Esophagus squamous epithelium (tissue), 5 donors: ENCODE data around the gene CARD11. TPM values are rescaled to one million over a fixed set of nuclear protein-coding genes. Genes with fewer than 3 reads are reported as not detected.
A peak's percentile ranks its signal among the peaks of the same experiment; 100 is the strongest.

Experiments used
- DNase-seq: peaks from one replicate; lab custom pipeline; 2025; lab: John Stamatoyannopoulos, UW
- H3K27ac ChIP-seq, 4 donors: fragments of 200-600 bp; sonication (generic); one replicate each; pipeline ENCODE4 v1.5.1; 2016 to 2019; ENCODE audit warnings: mild to moderate bottlenecking in 1 of 4
- H3K27me3 ChIP-seq, 4 donors: fragments of 200-600 bp; sonication (generic); 1 replicate in 3 of 4; 2 replicates in 1 of 4; pipeline versions ENCODE4 v1.5.1 to v1.6.0; 2017 to 2021; ENCODE audit warnings: antibody characterized with exemption in 1 of 4
- H3K36me3 ChIP-seq, 3 donors: fragments of 200-600 bp; sonication (generic); one replicate each; pipeline ENCODE4 v1.5.1; 2016 to 2019
- H3K4me1 ChIP-seq, 3 donors: fragments of 200-600 bp; sonication (generic); one replicate each; pipeline ENCODE4 v1.5.1; 2017 to 2019
- H3K4me3 ChIP-seq, 4 donors: fragments of 200-600 bp; sonication (generic); 1 replicate in 3 of 4; 2 replicates in 1 of 4; pipeline ENCODE4 v1.5.1; 2016 to 2019; ENCODE audit warnings: mild to moderate bottlenecking in 2 of 4, moderate library complexity in 1 of 4
- H3K9me3 ChIP-seq, 3 donors: fragments of 200-600 bp; sonication (generic); one replicate each; pipeline ENCODE4 v1.5.1; 2016 to 2019
- CTCF ChIP-seq, 6 experiments: fragments of 450-650 bp in 4 of 6; fragments of 200-600 bp in 2 of 6; sonication (generic) in 2 of 6; IDR thresholded peaks; one replicate each; pipeline ENCODE4 v1.5.1; 2016 to 2019; ENCODE audit warnings: antibody characterized with exemption in 6 of 6, mild to moderate bottlenecking in 4 of 6, moderate library complexity in 4 of 6
- POLR2A ChIP-seq, 4 donors: fragments of 450-650 bp; IDR thresholded peaks; one replicate each; pipeline ENCODE4 v1.6.1; 2017; ENCODE audit warnings: antibody characterized with exemption in 4 of 4, mild to moderate bottlenecking in 4 of 4, moderate library complexity in 3 of 4
- WGBS, 2 donors: methylation state at CpG; one replicate each; pipeline ENCODE4 v1.1.5; 2018; 5-methylcytosine and 5-hydroxymethylcytosine counted together
- intact Hi-C: fragments of 100-400 bp; cut with DNase I; formaldehyde crosslinking; loops from one replicate; pipeline ENCODE4 v1.15.0; 2022
- total RNA-seq, 4 donors: library from RNA; depleted of rRNA; stranded (reverse); fragments of >200 nt; gene quantifications; one replicate each; pipeline ENCODE4 v1.1.0, GENCODE V29; 2016
- donor health status: DM: yes; HTN: yes; CAD: no.

CARD11 gene
- total RNA-seq, 4 donors from 2014 or later, result 0.92 to 2.6 (median 1.6) TPM

GRCh38 chr7:2873686-2874551 lies 169.7 kb downstream of the CARD11 start:
- intact Hi-C loops, result no loop called here
- 17 to 34% methylated on average over 6 to 7 of the region's 7 CpGs for WGBS, 2 donors

GRCh38 chr7:2873146-2873545 lies 170.5 kb downstream of the CARD11 start:
- intact Hi-C loops, result no loop called here
- no peak overlapping the region for H3K4me3 ChIP-seq
- H3K27ac ChIP-seq, result peak overlapping the region in 1 of 4 donors; percentile 6
- H3K9me3 ChIP-seq, result no peaks in the 10 kb centered on the region
- no peak for DNase-seq
- H3K27me3 ChIP-seq, result peaks cover 0 to 6% (median 0%) of the 10 kb centered on the region in 4 donors
- 72 to 76% methylated on average over 3 of the region's 10 CpGs for WGBS, 2 donors
- peaks cover 0 to 24% (median 4%) of the 10 kb centered on the region in 3 donors for H3K4me1 ChIP-seq
- no peaks in the 10 kb centered on the region for H3K36me3 ChIP-seq
- TF ChIP-seq CTCF (IDR thresholded peaks at IDR 0.05), result no peak
- no peak for TF ChIP-seq POLR2A (IDR thresholded peaks at IDR 0.05)

More at GRCh38 chr7:2873686-2874551, 169.7 kb downstream of the CARD11 start:
- Histone ChIP-seq H3K9me3 (no peaks in the 10 kb centered on the region), H3K27me3 (peaks cover 0 to 6% (median 0%) of the 10 kb centered on the region in 4 donors), H3K4me3 (no peak overlapping the region), H3K36me3 (no peaks in the 10 kb centered on the region), H3K27ac (peak overlapping the region in 1 of 4 donors; percentile 6), H3K4me1 (peaks cover 0 to 28% (median 4%) of the 10 kb centered on the region in 3 donors)
- no peak for DNase-seq
- TF ChIP-seq CTCF (IDR thresholded peaks at IDR 0.05) (no peak), POLR2A (IDR thresholded peaks at IDR 0.05) (no peak)

DNA sequence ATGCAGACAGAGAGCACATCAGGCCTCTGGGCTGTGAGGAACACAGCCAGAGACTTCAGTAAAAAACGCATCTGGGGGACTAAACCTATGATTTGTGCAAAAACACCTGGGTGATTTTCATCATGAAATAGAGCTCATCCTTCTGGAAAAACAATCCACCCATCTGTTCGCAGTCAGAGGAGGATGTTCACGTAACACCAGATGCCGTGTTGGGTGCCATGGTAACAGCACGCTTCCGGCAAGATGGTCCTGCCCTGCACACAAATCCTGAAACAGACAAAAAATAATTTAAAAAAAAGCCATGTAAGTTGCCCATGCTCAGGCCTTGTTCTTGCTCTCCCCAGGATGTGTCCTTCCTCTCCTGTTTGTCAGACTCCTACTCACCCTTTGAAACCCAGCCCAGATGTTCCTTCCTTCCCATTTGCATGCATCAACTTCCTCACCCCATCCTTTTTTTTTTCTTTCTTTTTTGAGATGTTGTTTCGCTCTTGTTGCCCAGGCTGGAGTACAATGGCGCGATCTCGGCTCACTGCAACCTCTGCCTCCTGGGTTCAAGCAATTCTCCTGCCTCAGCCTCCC lies 171.3 kb downstream of the CARD11 start:
- Histone ChIP-seq H3K27ac (no peak overlapping the region), H3K9me3 (no peaks in the 10 kb centered on the region), H3K4me3 (no peak overlapping the region), H3K4me1 (peaks cover 0 to 24% (median 4%) of the 10 kb centered on the region in 3 donors), H3K36me3 (no peaks in the 10 kb centered on the region), H3K27me3 (peaks cover 0 to 6% (median 0%) of the 10 kb centered on the region in 4 donors)
- no peak for TF ChIP-seq CTCF (IDR thresholded peaks at IDR 0.05)
- no peak for TF ChIP-seq POLR2A (IDR thresholded peaks at IDR 0.05)
- intact Hi-C loops, result no loop called here
- no peak for DNase-seq
- WGBS, 2 donors, result 92% methylated on average over 10 of the region's 10 CpGs

DNA sequence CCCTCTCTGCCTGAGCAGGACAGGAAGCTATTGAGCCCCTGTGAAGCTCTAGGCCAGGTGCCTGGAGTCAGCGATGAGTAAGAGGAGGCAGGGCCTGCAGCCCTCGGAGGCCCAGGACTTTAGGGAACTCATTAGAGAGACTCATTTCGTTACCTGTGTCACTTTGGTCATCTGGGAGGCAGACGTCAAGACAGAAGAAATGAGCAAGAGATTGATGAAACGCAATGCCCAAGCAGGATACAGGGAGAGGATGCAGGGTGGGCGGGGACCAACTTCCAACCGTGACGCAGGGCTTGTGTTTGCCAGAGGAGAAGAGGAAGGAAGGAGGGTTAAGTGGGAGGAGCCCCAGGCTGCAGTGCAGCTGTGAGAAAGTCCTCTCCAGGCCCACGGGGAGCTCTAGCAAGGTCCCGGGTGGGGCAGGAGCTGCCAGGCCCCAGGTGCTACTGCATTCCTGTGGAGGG lies 173.2 kb downstream of the CARD11 start:
- peak overlapping the region in 2 of 4 donors; percentile 44 to 49 for H3K27ac ChIP-seq
- peaks cover 0 to 24% (median 4%) of the 10 kb centered on the region in 3 donors for H3K4me1 ChIP-seq
- H3K9me3 ChIP-seq, result no peaks in the 10 kb centered on the region
- DNase-seq, result no peak
- peaks cover 0 to 6% (median 0%) of the 10 kb centered on the region in 4 donors for H3K27me3 ChIP-seq
- no peak for TF ChIP-seq POLR2A (IDR thresholded peaks at IDR 0.05)
- no peak for TF ChIP-seq CTCF (IDR thresholded peaks at IDR 0.05)
- H3K4me3 ChIP-seq, result peak overlapping the region in 2 of 4 donors; percentile 20 to 42
- WGBS, 2 donors, result 14 to 16% methylated on average over 8 to 10 of the region's 10 CpGs
- intact Hi-C loops, result no loop called here
- H3K36me3 ChIP-seq, result no peaks in the 10 kb centered on the region
